A549 (cell line): Measurements from ENCODE around the gene APLP2.

Experiments
- CBX8 ChIP-seq: fragments of 200-600 bp; sonication (generic); IDR thresholded peaks from 2 replicates; pipeline ENCODE4 v1.6.1; 2016
- CTCF ChIP-seq: fragments of >200 bp; sonication (Bioruptor Twin); formaldehyde crosslinking; IDR thresholded peaks from 3 replicates; pipeline ENCODE4 v1.5.1; 2016
- EHMT2 ChIP-seq: fragments of 200-600 bp; sonication (generic); IDR thresholded peaks from 2 replicates; pipeline ENCODE4 v1.6.1; 2016; ENCODE audit warnings: antibody characterized with exemption, low read depth, mild to moderate bottlenecking, moderate library complexity
- GATA3 ChIP-seq: IDR thresholded peaks from 2 replicates; pipeline ENCODE4 v1.6.1; 2012; ENCODE audit warnings: borderline replicate concordance
- MAFK ChIP-seq: fragments of 450-650 bp; IDR thresholded peaks from 2 replicates; pipeline ENCODE4 v1.6.1; 2014; ENCODE audit not compliant: partially characterized antibody
- POLR2A ChIP-seq: IDR thresholded peaks from 2 replicates; pipeline ENCODE4 v1.6.1; 2012; ENCODE audit warnings: mild to moderate bottlenecking, low read length
- RAD21 ChIP-seq, 2 experiments: fragments of >200 bp in 1 of 2; sonication (Bioruptor Twin) in 1 of 2; formaldehyde crosslinking in 1 of 2; IDR thresholded peaks in 1 of 2; conservative IDR thresholded peaks in 1 of 2; 2 replicates in 1 of 2; 3 replicates in 1 of 2; pipeline ENCODE4 v1.6.1; 2012 to 2018; ENCODE audit warnings: inconsistent platforms in 1 of 2
- RCOR1 ChIP-seq: fragments of 150-350 bp; IDR thresholded peaks from 2 replicates; pipeline ENCODE4 v1.6.1; 2014; ENCODE audit warnings: antibody characterized with exemption, low read length, low read depth

- TF ChIP-seq EHMT2 (no peak), POLR2A (no peak), CBX8 (no peak), CTCF (no peak), RAD21 (conservative IDR thresholded peaks at IDR 0.05 in 1 of 2, IDR thresholded peaks at IDR 0.05 in 1 of 2) (no peak), RCOR1 (no peak), MAFK (no peak), GATA3 (no peak)
These were observed 64.0 kb downstream of the APLP2 start for GRCh38 chr11:130133716-130134115.
